Measurements from ENCODE around the gene ZNF74. TPM values are rescaled to one million over a fixed set of nuclear protein-coding genes. Genes with fewer than 3 reads are reported as not detected.

ZNF74 gene
- total and polyA plus RNA-seq, 2 donors (not counting 1 experiment from before 2014, with no cell fraction given): 11.6 TPM

DNA sequence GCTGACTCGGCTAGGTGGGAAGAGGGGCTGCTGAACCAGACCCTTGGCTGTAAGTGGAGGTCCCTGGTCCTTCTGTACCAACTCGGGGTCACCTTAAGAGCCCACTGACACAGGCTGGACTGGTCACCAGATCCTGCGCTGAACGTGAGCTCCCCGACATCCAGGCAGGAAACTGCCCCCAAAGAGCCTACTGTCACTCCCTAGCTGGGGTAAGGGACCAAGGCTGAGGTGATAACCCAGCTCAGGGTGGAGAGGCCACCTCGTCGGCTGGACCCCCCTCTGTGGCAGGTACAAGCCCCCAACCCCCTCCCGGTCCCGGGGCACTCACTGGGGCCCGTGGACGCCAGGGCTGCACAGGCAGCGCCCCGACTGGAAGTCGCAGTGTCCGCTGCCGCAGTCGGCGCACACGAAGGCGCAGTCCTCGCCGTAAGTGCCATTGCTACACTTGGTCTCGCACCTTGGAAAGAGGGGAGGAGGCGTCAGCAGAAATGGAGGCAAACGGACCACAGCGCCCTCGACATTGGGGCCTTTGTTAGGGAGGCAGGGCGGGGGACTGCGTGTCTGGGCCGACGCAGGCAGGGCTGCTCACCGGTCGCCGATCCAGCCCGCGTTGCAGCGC lies 36.3 kb downstream of the ZNF74 start:
- Histone ChIP-seq H4K20me1 (ENCODE audit: control insufficient read depth, insufficient read depth, low read length, poor library complexity, severe bottlenecking) (peaks cover 12% of the 10 kb centered on the region), H3K4me2 (replicated peaks; ENCODE audit: low read depth, low read length, poor library complexity, severe bottlenecking) (peak overlapping the region; percentile 91), H3K4me1 (ENCODE audit: control insufficient read depth in 2 of 2, insufficient read depth in 2 of 2, low read length in 2 of 2) (peaks cover 38 to 49% of the 10 kb centered on the region in 2 donors), H3K36me3 (replicated peaks in 1 of 2; ENCODE audit: control extremely low read depth in 1 of 2, control insufficient read depth in 1 of 2, extremely low read depth in 1 of 2, insufficient read depth in 2 of 2, low read length in 1 of 2) (no peaks in the 10 kb centered on the region), H3K27ac (ENCODE audit: low read length in 2 of 2) (no peak overlapping the region), H2AFZ (ENCODE audit: insufficient read depth, low read depth, low read length, poor library complexity, severe bottlenecking) (peak overlapping the region; percentile 78), H3K4me3 (ENCODE audit: control extremely low read depth in 1 of 5, extremely low read depth in 1 of 5, insufficient read depth in 1 of 5, low read depth in 2 of 5, low read length in 4 of 5) (peak overlapping the region in 4 of 5 experiments; percentile 66 to 80 (median 72)), H3K79me2 (ENCODE audit: control insufficient read depth, insufficient read depth, low read length) (no peaks in the 10 kb centered on the region), H3K9ac (ENCODE audit: low read length) (peak overlapping the region; percentile 68), H3K9me3 (ENCODE audit: control extremely low read depth in 1 of 3, control insufficient read depth in 2 of 3, insufficient read depth in 1 of 3, low read length in 2 of 3) (peaks cover 0 to 30% (median 0%) of the 10 kb centered on the region in 3 donors), H3K27me3 (replicated peaks in 1 of 4; ENCODE audit: control extremely low read depth in 1 of 4, control insufficient read depth in 3 of 4, insufficient read depth in 4 of 4, low read length in 3 of 4) (peaks cover 0 to 85% (median 34%) of the 10 kb centered on the region in 4 experiments)
- no peak for TF ChIP-seq EZH2 (IDR thresholded peaks at IDR 0.05; ENCODE audit: borderline replicate concordance, insufficient read depth, low read depth, low read length, poor library complexity, severe bottlenecking)
- TF ChIP-seq, protein P1, sequence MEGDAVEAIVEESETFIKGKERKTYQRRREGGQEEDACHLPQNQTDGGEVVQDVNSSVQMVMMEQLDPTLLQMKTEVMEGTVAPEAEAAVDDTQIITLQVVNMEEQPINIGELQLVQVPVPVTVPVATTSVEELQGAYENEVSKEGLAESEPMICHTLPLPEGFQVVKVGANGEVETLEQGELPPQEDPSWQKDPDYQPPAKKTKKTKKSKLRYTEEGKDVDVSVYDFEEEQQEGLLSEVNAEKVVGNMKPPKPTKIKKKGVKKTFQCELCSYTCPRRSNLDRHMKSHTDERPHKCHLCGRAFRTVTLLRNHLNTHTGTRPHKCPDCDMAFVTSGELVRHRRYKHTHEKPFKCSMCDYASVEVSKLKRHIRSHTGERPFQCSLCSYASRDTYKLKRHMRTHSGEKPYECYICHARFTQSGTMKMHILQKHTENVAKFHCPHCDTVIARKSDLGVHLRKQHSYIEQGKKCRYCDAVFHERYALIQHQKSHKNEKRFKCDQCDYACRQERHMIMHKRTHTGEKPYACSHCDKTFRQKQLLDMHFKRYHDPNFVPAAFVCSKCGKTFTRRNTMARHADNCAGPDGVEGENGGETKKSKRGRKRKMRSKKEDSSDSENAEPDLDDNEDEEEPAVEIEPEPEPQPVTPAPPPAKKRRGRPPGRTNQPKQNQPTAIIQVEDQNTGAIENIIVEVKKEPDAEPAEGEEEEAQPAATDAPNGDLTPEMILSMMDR (IDR thresholded peaks at IDR 0.05): no peak
- no peak overlapping the region for H3K27ac Mint-ChIP-seq
- H3K4me3 Mint-ChIP-seq: peak overlapping the region; percentile 90
- H3K9me3 Mint-ChIP-seq (ENCODE audit: insufficient read depth): no peaks in the 10 kb centered on the region
- ATAC-seq (ENCODE audit: low read depth) (no peak), DNase-seq (peak; percentile 40)
- H3K4me1 Mint-ChIP-seq: peaks cover 27% of the 10 kb centered on the region
- WGBS (ENCODE audit: insufficient coverage): 15% methylated on average over 37 of the region's 37 CpGs
- H3K27me3 Mint-ChIP-seq: peaks cover 55% of the 10 kb centered on the region
- CTCF ChIA-PET: interaction anchor here (1.5 to 2.2 kb wide), 4 partner anchors 11 to 67 kb away, joined by 3 to 18 read pairs (median 7); no protein-coding TSS in a partner anchor
- POLR2A ChIA-PET: interaction anchor here (0.7 kb wide), 1 partner anchor 33 kb away, joined by 3 read pairs; no protein-coding TSS in a partner anchor
- intact Hi-C loops (cut with micrococcal nuclease): no loop called here

All from B cell (primary cell).